GM21515 (cell line): Measurements from ENCODE around the gene SHISAL2B.
"Not testable (repeated sequence)": the region's sequence is repeated elsewhere in the genome, so short reads cannot be mapped to it uniquely, and the experiment has no call there.

ENCODE experiments used
- ATAC-seq: cut with Tn5 transposase; IDR thresholded peaks from one replicate; pipeline ENCODE4 v1.9.1; 2021; ENCODE audit not compliant: unreplicated experiment

Gene SHISAL2B

GRCh38 chr5:64690417-64691151, at the start of gene SHISAL2B:
Gene SHISAL2B (plus strand): TSS chr5:64690503. CDS start chr5:64690624, 121 bp downstream.
- ATAC-seq: no peak

GRCh38 chr5:64644831-64645230, 45.5 kb upstream of the SHISAL2B start:
- no peak for ATAC-seq

- ATAC-seq: no peak
Measured at GRCh38 chr5:64646169-64646568, 44.1 kb upstream of the SHISAL2B start.

- ATAC-seq: no peak
Measured at GRCh38 chr5:64649512-64649911, 40.8 kb upstream of the SHISAL2B start.

- no peak for ATAC-seq
Measured at GRCh38 chr5:64653766-64654560, 36.3 kb upstream of the SHISAL2B start.

GRCh38 chr5:64654561-64654938, 35.8 kb upstream of the SHISAL2B start:
- ATAC-seq: no peak

GRCh38 chr5:64655596-64655995, 34.7 kb upstream of the SHISAL2B start:
- ATAC-seq: no peak

GRCh38 chr5:64659289-64659688, 31.0 kb upstream of the SHISAL2B start:
- ATAC-seq: no peak

GRCh38 chr5:64663181-64663580, 27.1 kb upstream of the SHISAL2B start:
- not testable (repeated sequence) for ATAC-seq

GRCh38 chr5:64665243-64665642, 25.1 kb upstream of the SHISAL2B start:
- ATAC-seq: no peak

- ATAC-seq: no peak
Measured at GRCh38 chr5:64666078-64666477, 24.2 kb upstream of the SHISAL2B start.

- no peak for ATAC-seq
Measured at GRCh38 chr5:64667068-64667467, 23.2 kb upstream of the SHISAL2B start.

GRCh38 chr5:64670277-64670676, 20.0 kb upstream of the SHISAL2B start:
- no peak for ATAC-seq

GRCh38 chr5:64671678-64672077, 18.6 kb upstream of the SHISAL2B start:
- ATAC-seq: no peak

GRCh38 chr5:64678374-64678773, 11.9 kb upstream of the SHISAL2B start:
- no peak for ATAC-seq

- ATAC-seq: no peak
Measured at GRCh38 chr5:64680289-64680688, 10.0 kb upstream of the SHISAL2B start.

GRCh38 chr5:64682608-64683007, 7.7 kb upstream of the SHISAL2B start:
- ATAC-seq: no peak

GRCh38 chr5:64685866-64686265, 4.4 kb upstream of the SHISAL2B start:
- no peak for ATAC-seq

GRCh38 chr5:64688391-64688790, 1.9 kb upstream of the SHISAL2B start:
- no peak for ATAC-seq

GRCh38 chr5:64688965-64689364, 1.3 kb upstream of the SHISAL2B start:
- no peak for ATAC-seq

GRCh38 chr5:64690104-64690416, 243 bp upstream of the SHISAL2B start:
- ATAC-seq: no peak

- no peak for ATAC-seq
Measured at GRCh38 chr5:64691291-64691690, 988 bp downstream of the SHISAL2B start.

- no peak for ATAC-seq
Measured at GRCh38 chr5:64693636-64694035, 3.3 kb downstream of the SHISAL2B start.
